Osteoblast (primary cell): ENCODE results near the gene N4BP3. TPM values are rescaled to one million over a fixed set of nuclear protein-coding genes. Genes with fewer than 3 reads are reported as not detected.

Experiments used
- DNase-seq: peaks from one replicate; pipeline ENCODE4 v3.0.0; 2011; ENCODE audit warnings: low spot score, mixed read lengths; ENCODE audit not compliant: insufficient read length; ENCODE audit errors: missing footprints
- H2AFZ ChIP-seq: 2 replicates; pipeline ENCODE4 v1.6.0; 2011; ENCODE audit warnings: mild to moderate bottlenecking, low read length
- H3K27ac ChIP-seq: 2 replicates; pipeline ENCODE4 v1.5.1; 2011; ENCODE audit warnings: mild to moderate bottlenecking, low read depth, low read length, moderate library complexity
- H3K27me3 ChIP-seq: 2 replicates; pipeline ENCODE4 v1.6.0; 2012; ENCODE audit warnings: mild to moderate bottlenecking, control low read depth, inconsistent platforms, low read length, moderate library complexity; ENCODE audit not compliant: insufficient read depth
- H3K36me3 ChIP-seq: 2 replicates; pipeline ENCODE4 v1.5.1; 2011; ENCODE audit warnings: mild to moderate bottlenecking, low read length, control low read depth, moderate library complexity; ENCODE audit not compliant: insufficient read depth
- H3K4me1 ChIP-seq: 2 replicates; pipeline ENCODE4 v1.5.1; 2011; ENCODE audit warnings: mild to moderate bottlenecking, low read length, control low read depth, moderate library complexity; ENCODE audit not compliant: insufficient read depth
- H3K4me2 ChIP-seq: 2 replicates; pipeline ENCODE4 v1.6.0; 2011; ENCODE audit warnings: mild to moderate bottlenecking, low read length; ENCODE audit not compliant: insufficient read depth
- H3K4me3 ChIP-seq: fragments of 200-600 bp; sonication (generic); 3 replicates; pipeline ENCODE4 v1.5.1; 2012; ENCODE audit warnings: mild to moderate bottlenecking, low read length, inconsistent platforms; ENCODE audit not compliant: insufficient read depth
- H3K79me2 ChIP-seq: 2 replicates; pipeline ENCODE4 v1.6.0; 2012; ENCODE audit warnings: mild to moderate bottlenecking, low read length, control low read depth, inconsistent platforms; ENCODE audit not compliant: insufficient read depth
- H3K9me3 ChIP-seq: 2 replicates; pipeline ENCODE4 v1.5.1; 2011; ENCODE audit warnings: low read depth, low read length, control low read depth
- H4K20me1 ChIP-seq: 2 replicates; pipeline ENCODE4 v1.6.0; 2012; ENCODE audit warnings: mild to moderate bottlenecking, low read length, control low read depth; ENCODE audit not compliant: insufficient read depth
- total RNA-seq: library from RNA; depleted of rRNA; stranded (reverse); fragments of >200 nt; gene quantifications from 2 replicates; pipeline ENCODE4 v1.2.3, GENCODE V29; 2012
- TF ChIP-seq, protein P1 (sequence below): IDR thresholded peaks from 2 replicates; pipeline ENCODE4 v1.5.1; 2011; ENCODE audit warnings: mild to moderate bottlenecking, low read depth, low read length, moderate library complexity; ENCODE audit errors: extremely low read depth

The N4BP3 gene
- total RNA-seq, 1 donor, result under 0.01 TPM

DNA sequence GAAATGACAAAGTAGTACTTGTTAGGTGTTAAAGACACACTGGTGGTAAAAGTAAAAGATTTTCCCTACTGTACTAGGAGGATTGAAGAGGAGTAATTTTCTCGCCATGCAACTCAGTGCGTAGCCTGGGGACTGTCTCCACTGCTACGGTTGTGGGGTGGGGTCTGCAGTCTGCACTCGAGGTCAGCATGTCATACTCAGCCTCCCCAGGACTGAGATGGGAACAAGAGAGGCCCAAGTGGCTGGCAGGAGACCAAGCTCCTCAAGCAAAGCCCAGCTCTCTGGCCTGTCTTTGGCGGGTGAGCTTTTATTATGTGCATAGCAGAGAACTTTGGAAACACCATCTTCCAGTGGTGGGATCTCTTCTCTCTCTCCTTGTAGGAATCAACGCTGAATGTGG is 29.9 kb downstream of the N4BP3 start:
- Histone ChIP-seq H3K4me3 (no peak overlapping the region), H3K79me2 (no peaks in the 10 kb centered on the region), H4K20me1 (no peaks in the 10 kb centered on the region), H3K27me3 (no peaks in the 10 kb centered on the region), H3K9me3 (no peaks in the 10 kb centered on the region), H3K36me3 (peaks cover 40% of the 10 kb centered on the region), H2AFZ (no peak overlapping the region), H3K4me1 (no peaks in the 10 kb centered on the region), H3K4me2 (no peak overlapping the region), H3K27ac (no peak overlapping the region)
- DNase-seq, result no peak
- TF ChIP-seq, protein P1, sequence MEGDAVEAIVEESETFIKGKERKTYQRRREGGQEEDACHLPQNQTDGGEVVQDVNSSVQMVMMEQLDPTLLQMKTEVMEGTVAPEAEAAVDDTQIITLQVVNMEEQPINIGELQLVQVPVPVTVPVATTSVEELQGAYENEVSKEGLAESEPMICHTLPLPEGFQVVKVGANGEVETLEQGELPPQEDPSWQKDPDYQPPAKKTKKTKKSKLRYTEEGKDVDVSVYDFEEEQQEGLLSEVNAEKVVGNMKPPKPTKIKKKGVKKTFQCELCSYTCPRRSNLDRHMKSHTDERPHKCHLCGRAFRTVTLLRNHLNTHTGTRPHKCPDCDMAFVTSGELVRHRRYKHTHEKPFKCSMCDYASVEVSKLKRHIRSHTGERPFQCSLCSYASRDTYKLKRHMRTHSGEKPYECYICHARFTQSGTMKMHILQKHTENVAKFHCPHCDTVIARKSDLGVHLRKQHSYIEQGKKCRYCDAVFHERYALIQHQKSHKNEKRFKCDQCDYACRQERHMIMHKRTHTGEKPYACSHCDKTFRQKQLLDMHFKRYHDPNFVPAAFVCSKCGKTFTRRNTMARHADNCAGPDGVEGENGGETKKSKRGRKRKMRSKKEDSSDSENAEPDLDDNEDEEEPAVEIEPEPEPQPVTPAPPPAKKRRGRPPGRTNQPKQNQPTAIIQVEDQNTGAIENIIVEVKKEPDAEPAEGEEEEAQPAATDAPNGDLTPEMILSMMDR, result no peak

DNA sequence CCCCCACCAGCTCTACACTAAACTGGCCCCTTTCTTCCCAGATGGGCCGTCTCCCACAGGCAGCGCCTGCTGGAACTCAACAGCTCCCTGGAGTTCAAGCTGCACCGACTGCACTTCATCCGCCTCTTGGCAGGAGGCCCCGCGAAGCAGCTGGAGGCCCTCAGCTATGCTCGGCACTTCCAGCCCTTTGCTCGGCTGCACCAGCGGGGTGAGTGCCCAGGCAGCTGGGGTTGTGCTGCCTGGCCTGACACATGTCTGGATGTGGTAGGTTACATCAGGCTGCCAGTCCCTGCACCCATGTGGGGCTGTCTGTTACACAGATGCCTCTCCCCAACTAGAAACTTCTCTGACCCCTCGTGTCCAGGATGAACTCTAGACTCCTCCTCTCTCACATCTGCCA is 30.6 kb downstream of the N4BP3 start:
- no peak overlapping the region for H3K4me2 ChIP-seq
- no peak overlapping the region for H3K4me3 ChIP-seq
- TF ChIP-seq, protein P1, result no peak
- DNase-seq, result no peak
- H2AFZ ChIP-seq, result no peak overlapping the region
- H3K79me2 ChIP-seq, result no peaks in the 10 kb centered on the region
- peaks cover 46% of the 10 kb centered on the region for H3K36me3 ChIP-seq
- no peak overlapping the region for H3K27ac ChIP-seq
- no peaks in the 10 kb centered on the region for H3K4me1 ChIP-seq
- H4K20me1 ChIP-seq, result no peaks in the 10 kb centered on the region
- no peaks in the 10 kb centered on the region for H3K27me3 ChIP-seq
- H3K9me3 ChIP-seq, result no peaks in the 10 kb centered on the region

DNA sequence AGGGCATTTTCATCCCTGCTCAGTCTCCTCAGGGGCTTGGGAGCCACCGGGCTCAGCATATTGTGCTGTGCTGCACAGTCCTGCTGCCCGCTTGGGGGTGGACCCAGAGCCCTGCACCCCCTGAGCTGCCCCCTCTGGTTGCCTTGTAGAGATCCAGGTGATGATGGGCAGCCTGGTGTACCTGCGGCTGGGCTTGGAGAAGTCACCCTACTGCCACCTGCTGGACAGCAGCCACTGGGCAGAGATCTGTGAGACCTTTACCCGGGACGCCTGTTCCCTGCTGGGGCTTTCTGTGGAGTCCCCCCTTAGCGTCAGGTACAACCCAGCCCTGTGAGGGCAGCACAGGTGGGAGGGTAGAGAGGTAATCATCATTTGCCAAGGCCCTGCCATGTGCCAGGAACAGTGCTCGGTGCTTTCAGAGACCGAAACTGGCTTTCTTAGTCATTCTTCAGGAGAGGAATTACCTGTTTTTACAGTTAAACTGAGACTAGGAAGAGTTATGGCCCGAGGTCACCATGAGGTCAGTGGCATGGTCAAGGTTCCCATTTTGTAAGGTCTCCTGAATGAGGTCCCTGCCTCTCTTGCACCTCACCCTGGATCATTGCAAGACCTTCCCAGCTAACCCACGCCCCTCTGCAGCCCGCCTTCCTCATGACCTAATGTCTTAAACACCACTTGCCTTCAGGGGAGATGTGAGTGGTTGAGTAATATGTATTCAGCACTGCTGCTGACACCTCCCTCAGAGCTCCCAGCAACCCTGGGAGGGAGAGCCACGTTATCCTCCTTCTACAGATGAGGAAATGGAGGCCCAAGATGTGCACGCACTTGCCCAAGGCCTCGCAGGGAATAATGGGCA is 32.9 kb downstream of the N4BP3 start:
- Histone ChIP-seq H3K4me1 (no peaks in the 10 kb centered on the region), H3K27ac (no peak overlapping the region), H3K27me3 (no peaks in the 10 kb centered on the region), H4K20me1 (no peaks in the 10 kb centered on the region), H3K79me2 (no peaks in the 10 kb centered on the region), H3K9me3 (no peaks in the 10 kb centered on the region), H3K36me3 (peaks cover 65% of the 10 kb centered on the region), H3K4me3 (no peak overlapping the region), H2AFZ (no peak overlapping the region), H3K4me2 (no peak overlapping the region)
- DNase-seq, result peak; percentile 87
- TF ChIP-seq, protein P1, result peak; percentile 66

DNA sequence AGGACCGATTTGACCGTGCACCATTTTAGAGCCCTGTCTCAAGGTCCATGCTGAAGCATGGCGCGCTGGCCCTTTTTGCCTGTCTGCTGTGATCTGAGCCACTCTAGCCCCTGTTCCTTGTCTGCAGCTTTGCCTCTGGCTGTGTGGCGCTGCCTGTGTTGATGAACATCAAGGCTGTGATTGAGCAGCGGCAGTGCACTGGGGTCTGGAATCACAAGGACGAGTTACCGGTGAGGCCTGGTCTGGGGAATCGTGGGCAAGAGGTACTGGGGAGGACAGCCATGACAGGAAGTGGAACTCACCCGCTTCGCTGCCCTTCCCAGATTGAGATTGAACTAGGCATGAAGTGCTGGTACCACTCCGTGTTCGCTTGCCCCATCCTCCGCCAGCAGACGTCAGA is 34.1 kb downstream of the N4BP3 start:
- Histone ChIP-seq H3K4me2 (no peak overlapping the region), H3K9me3 (no peaks in the 10 kb centered on the region), H3K4me1 (peaks cover under 1% of the 10 kb centered on the region), H3K4me3 (no peak overlapping the region), H3K27ac (no peak overlapping the region), H4K20me1 (no peaks in the 10 kb centered on the region), H3K36me3 (peaks cover 64% of the 10 kb centered on the region), H2AFZ (no peak overlapping the region), H3K79me2 (peaks cover 2% of the 10 kb centered on the region), H3K27me3 (no peaks in the 10 kb centered on the region)
- TF ChIP-seq, protein P1, result no peak
- no peak for DNase-seq
